Choroid plexus epithelial cell (primary cell): ENCODE measurements around the gene B3GALT6.

Experiments
- DNase-seq: peaks from one replicate; pipeline ENCODE4 v3.0.0-alpha.2; 2010; ENCODE audit warnings: low read depth
- H3K4me3 ChIP-seq: 2 replicates; pipeline ENCODE4 v1.5.1; 2011; ENCODE audit warnings: low read depth, mild to moderate bottlenecking, control low read depth, low read length, moderate library complexity
- CTCF ChIP-seq: conservative IDR thresholded peaks from 2 replicates; pipeline ENCODE4 v1.5.1; 2011; ENCODE audit warnings: low read depth, mild to moderate bottlenecking, control low read depth, inconsistent platforms, low read length, moderate library complexity

Gene B3GALT6

GRCh38 chr1:1230656-1231399 lies 1.2 kb upstream of the B3GALT6 start:
- DNase-seq: peak; percentile 83
- peak; percentile 62 for TF ChIP-seq CTCF
- H3K4me3 ChIP-seq: peak overlapping the region; percentile 67

GRCh38 chr1:1231400-1232207 lies 433 bp upstream of the B3GALT6 start, which contains the start of gene SDF4:
Gene SDF4, minus strand, starts transcription at chr1:1232001. Its CDS starts 3,229 bp downstream, at chr1:1228772.
- DNase-seq: peak; percentile 98
- no peak for TF ChIP-seq CTCF
- peak within 1 kb of the TSS; percentile 67 for H3K4me3 ChIP-seq

GRCh38 chr1:1232796-1233566 lies 944 bp downstream of the B3GALT6 start:
- H3K4me3 ChIP-seq: peak overlapping the region; percentile 17
- DNase-seq: no peak
- TF ChIP-seq CTCF: no peak

GRCh38 chr1:1233567-1233892 lies 1.5 kb downstream of the B3GALT6 start:
- TF ChIP-seq CTCF: no peak
- no peak for DNase-seq
- no peak overlapping the region for H3K4me3 ChIP-seq

GRCh38 chr1:1234180-1234808 lies 2.3 kb downstream of the B3GALT6 start:
- H3K4me3 ChIP-seq: no peak overlapping the region
- DNase-seq: no peak
- TF ChIP-seq CTCF: no peak

GRCh38 chr1:1235016-1235744 lies 3.1 kb downstream of the B3GALT6 start:
- DNase-seq: no peak
- no peak overlapping the region for H3K4me3 ChIP-seq
- no peak for TF ChIP-seq CTCF
